ENCODE measurements around the gene MYO5A. TPM values are rescaled to one million over a fixed set of nuclear protein-coding genes. Genes with fewer than 3 reads are reported as not detected.

The MYO5A gene
- total and polyA plus RNA-seq, 3 donors from 2014 or later: 11.7 to 35.5 (median 24.3) TPM

- Histone ChIP-seq H3K27ac (peak overlapping the region; percentile 69 to 81), H3K27me3 (no peaks in the 10 kb centered on the region), H3K9me3 (no peaks in the 10 kb centered on the region), H3K36me3 (ENCODE audit: low read depth, missing control alignments) (no peaks in the 10 kb centered on the region), H3K4me3 (peak overlapping the region; percentile 77 to 78), H3K4me1 (peaks cover 4% of the 10 kb centered on the region)
- intact Hi-C loops (cut with DNase I; ENCODE audit: low total_unique reads): no loop called here
- 5 to 10% methylated on average over 17 to 32 of the region's 32 CpGs for WGBS, 2 donors
- peak; percentile 40 for DNase-seq
- TF ChIP-seq CTCF (IDR thresholded peaks at IDR 0.05) (no peak), POLR2A (IDR thresholded peaks at IDR 0.05) (no peak)
Observed at GRCh38 chr15:52527911-52528563, 643 bp downstream of the MYO5A start.

- peak overlapping the region; percentile 77 to 78 for H3K4me3 ChIP-seq
- H3K27me3 ChIP-seq: no peaks in the 10 kb centered on the region
- WGBS, 2 donors: 61 to 63% methylated on average over 7 of the region's 7 CpGs
- no peaks in the 10 kb centered on the region for H3K36me3 ChIP-seq (ENCODE audit: low read depth, missing control alignments)
- TF ChIP-seq CTCF (IDR thresholded peaks at IDR 0.05): no peak
- TF ChIP-seq POLR2A (IDR thresholded peaks at IDR 0.05): no peak
- H3K27ac ChIP-seq: no peak overlapping the region
- no peaks in the 10 kb centered on the region for H3K9me3 ChIP-seq
- no peak for DNase-seq
- intact Hi-C loops (cut with DNase I; ENCODE audit: low total_unique reads): no loop called here
- H3K4me1 ChIP-seq: peaks cover 4% of the 10 kb centered on the region
Observed at GRCh38 chr15:52527196-52527910, 1.3 kb downstream of the MYO5A start.

- no peak overlapping the region for H3K4me3 ChIP-seq
- WGBS, 2 donors: 93 to 97% methylated on average over 4 of the region's 4 CpGs
- H3K4me1 ChIP-seq: peaks cover 4% of the 10 kb centered on the region
- H3K27ac ChIP-seq: no peak overlapping the region
- intact Hi-C loops (cut with DNase I; ENCODE audit: low total_unique reads): no loop called here
- TF ChIP-seq POLR2A (IDR thresholded peaks at IDR 0.05) (no peak), CTCF (IDR thresholded peaks at IDR 0.05) (no peak)
- H3K9me3 ChIP-seq: no peaks in the 10 kb centered on the region
- no peaks in the 10 kb centered on the region for H3K36me3 ChIP-seq (ENCODE audit: low read depth, missing control alignments)
- DNase-seq: no peak
- no peaks in the 10 kb centered on the region for H3K27me3 ChIP-seq
Observed at GRCh38 chr15:52524223-52525136, 4.2 kb downstream of the MYO5A start.

GRCh38 chr15:52523647-52524046 lies 5.0 kb downstream of the MYO5A start:
- TF ChIP-seq POLR2A (IDR thresholded peaks at IDR 0.05) (no peak), CTCF (IDR thresholded peaks at IDR 0.05) (no peak)
- H3K27ac ChIP-seq: no peak overlapping the region
- H3K4me1 ChIP-seq: peaks cover 4% of the 10 kb centered on the region
- intact Hi-C loops (cut with DNase I; ENCODE audit: low total_unique reads): no loop called here
- no peaks in the 10 kb centered on the region for H3K36me3 ChIP-seq (ENCODE audit: low read depth, missing control alignments)
- no peak overlapping the region for H3K4me3 ChIP-seq
- no peaks in the 10 kb centered on the region for H3K9me3 ChIP-seq
- DNase-seq: no peak
- 62 to 72% methylated on average over 4 to 5 of the region's 5 CpGs for WGBS, 2 donors
- no peaks in the 10 kb centered on the region for H3K27me3 ChIP-seq
